Activated CD8-positive, alpha-beta T cell treated with anti-CD3 and anti-CD28 coated beads, Interleukin-2, amount 10 ng/mL, durations not matched to agents 7 days and 5 days (primary cell): ENCODE data around the gene ALK. TPM values are rescaled to one million over a fixed set of nuclear protein-coding genes. Genes with fewer than 3 reads are reported as not detected.

Source experiments
- ATAC-seq: fragments of 150-1000 bp; cut with Tn5 transposase; one replicate; pipeline ENCODE4 v1.10.0; 2021; ENCODE audit warnings: moderate library complexity
- CTCF ChIA-PET: fragments of 350-600 bp; sonication (Branson Sonifier 250); formaldehyde crosslinking; loops from one replicate; lab custom pipeline; 2021; ENCODE audit warnings: antibody characterized with exemption; lab: Charles Lee
- POLR2A ChIA-PET: fragments of 350-600 bp; sonication (Branson Sonifier 250); formaldehyde crosslinking; loops from one replicate; lab custom pipeline; 2021; ENCODE audit warnings: antibody characterized with exemption; lab: Charles Lee
- DNase-seq: peaks from one replicate; pipeline ENCODE4 v3.0.0-alpha.2; 2020
- H3K27ac Mint-ChIP-seq: one replicate; pipeline ENCODE4 v1.8.0; 2021; ENCODE audit warnings: mild to moderate bottlenecking, mixed read lengths
- H3K27me3 Mint-ChIP-seq: one replicate; pipeline ENCODE4 v1.8.0; 2021; ENCODE audit warnings: low read depth, mixed read lengths
- H3K36me3 Mint-ChIP-seq: one replicate; pipeline ENCODE4 v1.8.0; 2021; ENCODE audit warnings: low read depth, mixed read lengths
- H3K4me1 Mint-ChIP-seq: one replicate; pipeline ENCODE4 v1.8.0; 2021; ENCODE audit warnings: low read depth, mixed read lengths
- H3K4me3 Mint-ChIP-seq: one replicate; pipeline ENCODE4 v1.8.0; 2021; ENCODE audit warnings: mild to moderate bottlenecking, mixed read lengths
- H3K9me3 Mint-ChIP-seq: one replicate; pipeline ENCODE4 v1.8.0; 2022; ENCODE audit warnings: mixed read lengths; ENCODE audit not compliant: insufficient read depth
- total RNA-seq, 2 experiments: library from RNA; stranded (reverse); gene quantifications; one replicate each; pipeline ENCODE4 v1.2.3, GENCODE V29; 2021

The ALK gene
- total RNA-seq, 2 experiments from 2014 or later, result not detected

DNA sequence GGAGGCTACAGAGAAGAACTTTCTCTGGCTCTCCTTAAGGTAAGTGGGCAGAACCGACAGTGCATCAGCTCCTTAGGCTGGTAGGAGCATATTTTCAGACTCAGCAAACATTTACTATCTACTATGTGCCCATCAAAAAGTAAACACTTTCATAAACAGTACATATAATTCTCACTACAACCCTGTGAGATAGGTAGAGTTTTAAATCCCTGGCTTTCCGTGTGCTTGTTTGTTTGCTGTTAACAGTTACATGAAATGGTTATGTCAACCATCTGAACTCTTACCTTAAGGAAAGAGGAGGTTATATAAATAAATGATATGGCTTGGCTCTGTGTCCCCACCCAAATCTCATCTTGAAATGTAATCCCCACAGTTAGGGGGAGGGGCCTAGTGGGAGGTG is 310.1 kb downstream of the ALK start:
- Mint-ChIP-seq H3K9me3 (no peaks in the 10 kb centered on the region), H3K4me3 (no peak overlapping the region), H3K27me3 (peaks cover 2% of the 10 kb centered on the region), H3K36me3 (no peaks in the 10 kb centered on the region), H3K27ac (no peak overlapping the region), H3K4me1 (no peaks in the 10 kb centered on the region)
- ChIA-PET CTCF (no interaction called here), POLR2A (no interaction called here)
- ATAC-seq, result no peak
- no peak for DNase-seq

DNA sequence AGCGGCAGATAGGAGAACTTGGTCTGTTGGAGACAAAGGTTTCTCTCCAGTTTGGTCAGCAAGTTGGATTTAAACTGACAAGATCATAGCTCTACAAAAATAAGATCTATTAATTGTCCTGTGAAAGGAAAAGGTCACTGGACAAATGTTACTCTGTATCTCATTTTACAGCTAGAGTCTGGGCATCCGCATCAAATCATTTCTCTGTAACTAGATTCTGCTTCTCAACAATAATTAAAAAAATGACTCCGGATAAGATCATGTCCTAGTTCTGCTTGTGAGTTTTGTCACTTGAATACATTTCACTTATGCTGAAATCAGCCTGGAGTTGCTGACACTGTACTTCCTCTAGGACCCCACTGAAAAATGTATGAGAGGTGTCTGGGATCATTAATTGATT is 310.8 kb downstream of the ALK start:
- DNase-seq, result no peak
- Mint-ChIP-seq H3K4me1 (no peaks in the 10 kb centered on the region), H3K4me3 (no peak overlapping the region), H3K27me3 (peaks cover 2% of the 10 kb centered on the region), H3K27ac (no peak overlapping the region), H3K9me3 (no peaks in the 10 kb centered on the region), H3K36me3 (no peaks in the 10 kb centered on the region)
- POLR2A ChIA-PET, result no interaction called here
- ATAC-seq, result no peak
- CTCF ChIA-PET, result no interaction called here

DNA sequence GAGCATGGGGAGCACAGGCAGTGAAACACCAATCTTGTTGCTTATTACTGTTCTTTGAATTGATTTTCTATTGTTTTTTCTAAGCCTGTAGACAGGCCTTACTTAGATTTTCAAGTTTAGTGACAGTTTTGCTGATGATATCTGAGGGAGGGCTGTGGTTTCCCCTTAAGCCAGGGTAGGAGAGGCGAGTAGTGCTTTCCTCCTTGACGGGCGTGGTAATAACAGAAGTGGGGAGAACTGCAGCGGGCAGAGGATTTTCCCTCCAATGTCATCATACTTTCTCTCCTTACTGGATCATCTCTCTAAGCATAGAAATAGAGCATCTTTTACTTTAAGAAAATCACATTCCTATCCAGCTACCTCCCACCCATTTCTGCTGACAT is 314.4 kb downstream of the ALK start:
- ChIA-PET CTCF (no interaction called here), POLR2A (no interaction called here)
- Mint-ChIP-seq H3K36me3 (no peaks in the 10 kb centered on the region), H3K4me3 (no peak overlapping the region), H3K27ac (no peak overlapping the region), H3K4me1 (no peaks in the 10 kb centered on the region), H3K9me3 (no peaks in the 10 kb centered on the region), H3K27me3 (peaks cover 2% of the 10 kb centered on the region)
- no peak for DNase-seq
- no peak for ATAC-seq

DNA sequence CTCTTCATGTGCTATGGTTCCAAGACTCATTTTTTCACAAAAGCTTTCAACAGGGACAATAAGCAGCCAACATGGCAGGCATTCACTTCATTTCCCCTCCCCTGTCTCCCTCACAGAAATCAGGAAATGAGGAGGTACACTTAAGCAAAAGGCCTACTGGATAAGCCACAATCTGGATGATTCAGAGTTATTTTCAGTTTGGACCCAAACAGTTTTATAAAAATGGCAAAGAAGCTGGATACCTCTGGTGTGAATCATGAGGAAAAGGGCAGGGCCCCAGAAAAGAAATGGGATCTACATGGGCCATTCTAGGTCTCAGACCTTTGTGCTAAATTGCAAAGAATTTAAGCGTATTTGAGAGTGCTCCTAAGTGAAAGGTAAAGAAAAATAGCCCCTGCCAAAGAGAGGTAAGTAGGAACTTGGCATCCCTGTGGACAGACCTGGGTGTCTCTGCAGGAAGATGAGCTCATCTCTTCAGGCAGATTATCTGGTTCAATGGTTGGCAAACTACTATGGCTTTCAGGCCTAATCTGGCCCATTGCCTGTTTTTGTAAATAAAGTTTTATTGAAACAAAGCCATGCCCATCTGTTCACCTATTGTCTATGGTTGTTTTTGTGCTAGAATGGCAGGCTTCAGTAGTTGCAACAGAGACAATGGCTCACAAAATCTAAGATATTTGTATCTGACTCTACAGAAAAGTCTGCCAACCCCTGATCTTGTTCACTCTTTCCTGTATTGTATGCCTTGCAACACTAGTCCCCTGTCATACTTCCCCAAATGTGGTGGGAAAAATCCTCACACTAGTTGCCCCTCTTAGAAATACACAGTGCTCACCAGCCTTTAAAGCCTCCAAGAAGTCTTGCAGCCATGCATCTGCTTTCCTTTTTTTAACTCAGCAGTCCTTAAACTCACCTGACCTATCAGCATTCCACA is 315.0 kb downstream of the ALK start:
- no peak overlapping the region for H3K27ac Mint-ChIP-seq
- no peak overlapping the region for H3K4me3 Mint-ChIP-seq
- no peaks in the 10 kb centered on the region for H3K4me1 Mint-ChIP-seq
- CTCF ChIA-PET, result interaction anchor here (0.6 kb wide), 1 partner anchor 16 kb away, joined by 3 read pairs; no protein-coding TSS in a partner anchor
- H3K9me3 Mint-ChIP-seq, result no peaks in the 10 kb centered on the region
- ATAC-seq (no peak), DNase-seq (no peak)
- H3K36me3 Mint-ChIP-seq, result no peaks in the 10 kb centered on the region
- POLR2A ChIA-PET, result no interaction called here
- H3K27me3 Mint-ChIP-seq, result peaks cover 2% of the 10 kb centered on the region

DNA sequence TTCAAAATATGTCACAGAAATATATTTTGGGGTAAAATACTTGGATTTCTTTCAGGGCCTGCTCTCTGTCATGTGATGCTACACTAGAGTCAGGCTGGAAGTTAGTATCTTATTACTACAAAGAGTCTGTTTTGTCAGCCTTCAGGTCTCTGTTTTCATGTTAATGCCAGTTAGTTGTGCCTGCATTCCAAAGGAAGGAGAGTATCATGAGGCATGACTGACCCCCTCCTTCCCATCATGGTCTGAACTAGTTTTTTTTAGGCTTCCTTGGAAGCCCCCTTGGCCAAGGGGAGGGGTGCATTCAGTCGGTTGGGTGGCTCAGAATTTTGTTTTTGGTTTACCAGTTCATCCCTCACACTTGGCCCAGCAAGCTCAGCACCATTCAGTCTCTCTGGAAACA is 318.0 kb downstream of the ALK start:
- H3K9me3 Mint-ChIP-seq, result no peaks in the 10 kb centered on the region
- POLR2A ChIA-PET, result no interaction called here
- DNase-seq (no peak), ATAC-seq (no peak)
- CTCF ChIA-PET, result no interaction called here
- H3K4me1 Mint-ChIP-seq, result no peaks in the 10 kb centered on the region
- no peak overlapping the region for H3K4me3 Mint-ChIP-seq
- no peaks in the 10 kb centered on the region for H3K36me3 Mint-ChIP-seq
- peaks cover 6% of the 10 kb centered on the region for H3K27me3 Mint-ChIP-seq
- H3K27ac Mint-ChIP-seq, result no peak overlapping the region

DNA sequence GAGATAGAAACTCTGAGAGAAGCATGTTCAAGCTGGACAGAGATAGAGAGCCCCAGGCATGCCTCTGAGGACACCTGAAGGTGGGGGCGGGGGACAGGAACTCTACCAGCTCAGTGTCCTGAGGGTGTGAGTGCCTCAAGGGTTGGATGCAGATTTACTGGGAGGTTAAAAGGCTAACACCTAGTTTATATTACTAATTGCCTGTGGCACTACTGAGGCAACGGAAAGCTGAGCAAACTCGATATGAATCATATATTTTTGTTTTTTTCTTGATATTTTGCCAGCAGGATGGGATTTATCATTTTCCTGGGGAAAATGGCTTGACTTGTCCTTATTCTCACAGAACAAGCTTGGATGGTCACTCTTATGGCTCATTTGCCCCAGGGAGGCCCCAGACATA is 319.5 kb downstream of the ALK start:
- H3K27me3 Mint-ChIP-seq, result peaks cover 6% of the 10 kb centered on the region
- no peaks in the 10 kb centered on the region for H3K4me1 Mint-ChIP-seq
- ATAC-seq, result no peak
- no peak for DNase-seq
- CTCF ChIA-PET, result no interaction called here
- H3K4me3 Mint-ChIP-seq, result no peak overlapping the region
- H3K27ac Mint-ChIP-seq, result no peak overlapping the region
- no peaks in the 10 kb centered on the region for H3K9me3 Mint-ChIP-seq
- no peaks in the 10 kb centered on the region for H3K36me3 Mint-ChIP-seq
- POLR2A ChIA-PET, result no interaction called here

DNA sequence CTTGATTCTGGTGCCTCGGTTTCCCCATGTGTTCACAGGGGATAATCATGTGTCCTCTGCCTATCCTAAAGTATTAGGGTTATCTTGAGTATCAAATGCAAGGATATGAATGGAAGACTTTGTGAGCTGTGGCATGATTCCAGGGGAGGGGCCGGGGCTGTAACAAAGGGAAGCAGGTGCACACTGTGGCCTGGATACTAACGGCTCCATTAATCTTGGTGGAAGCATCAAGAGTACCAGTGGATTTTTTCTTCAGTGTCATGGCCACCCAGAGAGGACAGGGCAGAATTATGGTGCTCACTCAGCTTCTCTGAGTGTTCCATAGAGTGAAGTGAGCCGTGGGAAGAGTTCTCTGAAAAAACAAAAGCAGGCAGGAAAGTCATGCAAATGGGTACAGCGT is 320.1 kb downstream of the ALK start:
- DNase-seq, result no peak
- H3K4me3 Mint-ChIP-seq, result no peak overlapping the region
- no peak overlapping the region for H3K27ac Mint-ChIP-seq
- peaks cover 6% of the 10 kb centered on the region for H3K27me3 Mint-ChIP-seq
- no peaks in the 10 kb centered on the region for H3K9me3 Mint-ChIP-seq
- no peaks in the 10 kb centered on the region for H3K4me1 Mint-ChIP-seq
- ATAC-seq, result no peak
- H3K36me3 Mint-ChIP-seq, result no peaks in the 10 kb centered on the region
- CTCF ChIA-PET, result no interaction called here
- POLR2A ChIA-PET, result no interaction called here

DNA sequence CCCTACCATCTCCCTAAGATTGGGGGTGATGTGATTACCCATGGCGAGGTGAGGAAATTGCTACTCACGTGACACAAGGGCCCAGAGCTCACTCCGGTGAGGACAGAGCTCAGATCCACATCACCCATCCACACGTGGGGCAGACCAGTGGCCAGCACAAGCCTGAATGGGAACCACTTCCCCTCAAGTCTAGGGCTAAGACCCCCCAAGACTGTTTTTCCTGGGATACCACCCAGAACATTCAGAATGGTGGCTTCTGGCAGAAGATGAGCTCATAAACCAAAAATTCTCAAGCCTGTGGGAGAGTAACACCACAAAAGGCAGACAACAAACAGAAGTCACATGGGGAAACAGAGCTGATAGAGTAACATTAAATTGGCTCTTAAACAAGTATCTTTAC is 321.4 kb downstream of the ALK start:
- H3K4me3 Mint-ChIP-seq, result no peak overlapping the region
- peaks cover 6% of the 10 kb centered on the region for H3K27me3 Mint-ChIP-seq
- H3K27ac Mint-ChIP-seq, result no peak overlapping the region
- ATAC-seq (no peak), DNase-seq (no peak)
- ChIA-PET POLR2A (no interaction called here), CTCF (no interaction called here)
- H3K4me1 Mint-ChIP-seq, result no peaks in the 10 kb centered on the region
- no peaks in the 10 kb centered on the region for H3K9me3 Mint-ChIP-seq
- no peaks in the 10 kb centered on the region for H3K36me3 Mint-ChIP-seq

DNA sequence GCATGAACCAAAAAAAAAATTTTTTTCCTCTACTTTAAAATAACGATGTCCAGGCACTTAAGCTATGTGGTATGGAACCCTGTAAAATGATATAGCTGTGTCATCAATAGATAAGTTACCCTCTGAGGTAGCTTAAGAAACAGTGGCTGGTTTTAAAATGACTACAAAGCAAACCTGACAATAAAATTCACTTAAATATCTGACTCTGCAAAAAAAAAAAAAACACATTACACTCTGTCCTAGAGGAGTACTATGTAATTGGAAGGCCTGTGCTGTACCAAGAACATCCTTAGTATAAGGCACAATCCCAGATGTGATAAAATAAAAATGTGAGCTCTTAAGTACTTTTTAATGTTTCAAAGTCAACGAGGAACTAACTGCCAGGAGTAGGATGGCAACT is 322.4 kb downstream of the ALK start:
- Mint-ChIP-seq H3K27ac (no peak overlapping the region), H3K27me3 (peaks cover 6% of the 10 kb centered on the region), H3K4me3 (no peak overlapping the region), H3K9me3 (no peaks in the 10 kb centered on the region), H3K36me3 (no peaks in the 10 kb centered on the region), H3K4me1 (no peaks in the 10 kb centered on the region)
- DNase-seq (no peak), ATAC-seq (no peak)
- CTCF ChIA-PET, result no interaction called here
- POLR2A ChIA-PET, result no interaction called here

DNA sequence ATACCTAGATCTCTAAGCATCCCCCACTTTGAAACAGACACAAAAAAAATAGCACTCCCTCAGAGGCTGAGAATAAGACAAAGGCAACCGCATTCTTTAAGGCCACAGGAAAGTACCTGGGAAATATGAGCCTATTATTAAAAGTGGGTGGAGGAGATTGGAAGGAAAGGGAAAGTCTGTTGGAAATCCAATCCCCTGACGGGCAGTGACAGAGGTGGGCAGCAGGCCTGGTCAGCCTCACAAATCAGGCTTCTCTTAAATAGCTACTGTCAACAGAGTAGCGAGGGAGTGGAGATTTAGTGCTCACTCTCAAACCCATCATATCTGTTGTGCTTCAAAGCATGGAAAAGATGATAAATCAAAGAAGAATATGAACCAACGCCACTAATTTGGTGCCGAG is 324.4 kb downstream of the ALK start:
- no peak overlapping the region for H3K27ac Mint-ChIP-seq

DNA sequence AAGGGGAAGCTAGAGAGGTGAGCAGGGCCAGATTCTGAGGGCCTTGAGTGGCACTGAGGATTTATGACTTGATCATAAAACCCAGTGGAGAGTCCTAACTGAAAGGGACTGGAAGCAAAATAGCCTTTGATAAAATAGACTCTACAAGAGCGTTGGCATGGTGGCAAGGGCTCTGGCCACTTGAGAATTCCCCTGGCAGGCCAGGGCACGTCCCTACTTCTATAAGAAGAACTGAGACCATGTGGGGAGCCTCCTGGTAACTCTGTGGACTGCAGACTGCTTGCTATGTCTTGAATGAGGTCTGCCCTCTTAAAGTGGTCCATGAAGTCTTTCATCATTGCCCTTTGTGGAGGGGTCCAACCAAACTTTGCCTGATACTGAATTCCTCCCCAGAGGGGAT is 324.8 kb downstream of the ALK start:
- no peak for ATAC-seq
- POLR2A ChIA-PET, result no interaction called here
- H3K36me3 Mint-ChIP-seq, result no peaks in the 10 kb centered on the region
- H3K9me3 Mint-ChIP-seq, result no peaks in the 10 kb centered on the region
- H3K27me3 Mint-ChIP-seq, result peaks cover 4% of the 10 kb centered on the region
- H3K27ac Mint-ChIP-seq, result no peak overlapping the region
- no peak overlapping the region for H3K4me3 Mint-ChIP-seq
- CTCF ChIA-PET, result no interaction called here
- no peaks in the 10 kb centered on the region for H3K4me1 Mint-ChIP-seq
- DNase-seq, result no peak

More for the DNA sequence above, 324.4 kb downstream of the ALK start:
- Mint-ChIP-seq H3K4me3 (no peak overlapping the region), H3K27me3 (peaks cover 4% of the 10 kb centered on the region), H3K36me3 (no peaks in the 10 kb centered on the region), H3K9me3 (no peaks in the 10 kb centered on the region), H3K4me1 (no peaks in the 10 kb centered on the region)
- DNase-seq (no peak), ATAC-seq (no peak)
- CTCF ChIA-PET, result no interaction called here
- POLR2A ChIA-PET, result no interaction called here

DNA sequence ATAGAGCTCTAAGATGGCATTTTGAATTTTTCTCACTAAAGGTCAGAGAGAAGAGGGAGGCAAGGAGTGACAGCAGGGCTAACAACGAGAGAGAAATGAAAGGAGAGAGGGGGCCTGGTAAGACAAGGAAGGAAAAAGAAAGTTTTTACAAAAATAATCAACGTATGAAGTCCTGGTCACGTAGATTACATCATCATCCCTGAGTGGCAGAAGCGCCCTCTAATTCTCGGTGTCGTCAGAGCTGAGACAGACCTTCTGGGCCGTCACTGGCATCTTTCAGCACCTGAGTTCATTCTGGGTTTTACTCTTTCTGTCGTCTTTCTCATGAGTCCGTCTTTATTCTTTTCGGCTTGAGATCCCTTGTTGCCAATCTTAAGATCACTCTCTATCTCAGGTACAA is 329.8 kb downstream of the ALK start:
- POLR2A ChIA-PET, result no interaction called here
- no peaks in the 10 kb centered on the region for H3K9me3 Mint-ChIP-seq
- DNase-seq, result no peak
- H3K4me3 Mint-ChIP-seq, result no peak overlapping the region
- H3K27ac Mint-ChIP-seq, result no peak overlapping the region
- no peak for ATAC-seq
- H3K36me3 Mint-ChIP-seq, result no peaks in the 10 kb centered on the region
- no peaks in the 10 kb centered on the region for H3K4me1 Mint-ChIP-seq
- no peaks in the 10 kb centered on the region for H3K27me3 Mint-ChIP-seq
- CTCF ChIA-PET, result no interaction called here
